Bronchial epithelial cell (primary cell): Measurements from ENCODE around the gene TNS3. TPM values are rescaled to one million over a fixed set of nuclear protein-coding genes. Genes with fewer than 3 reads are reported as not detected.

Experiments
- DNase-seq: peaks from one replicate; pipeline ENCODE4 v3.0.0-alpha.2; 2010; ENCODE audit warnings: low read depth
- FAIRE-seq: peaks from 2 replicates; lab custom pipeline; 2011; peaks lifted over from hg19 to GRCh38; lab: Jason Lieb, UNC
- H3K27me3 ChIP-seq: 2 replicates; pipeline ENCODE4 v1.5.1; 2011; ENCODE audit warnings: low read length; ENCODE audit not compliant: control insufficient read depth, insufficient read depth
- H3K36me3 ChIP-seq: 2 replicates; pipeline ENCODE4 v1.5.1; 2011; ENCODE audit warnings: low read length; ENCODE audit not compliant: control insufficient read depth, insufficient read depth
- H3K4me3 ChIP-seq: 2 replicates; pipeline ENCODE4 v1.5.1; 2011; ENCODE audit warnings: mild to moderate bottlenecking, low read depth, low read length, control low read depth
- total RNA-seq: library from RNA; depleted of rRNA; stranded (reverse); fragments of >200 nt; gene quantifications from 2 replicates; pipeline ENCODE4 v1.2.1, GENCODE V29; 2014
- TF ChIP-seq, protein P1 (sequence below): IDR thresholded peaks from 2 replicates; pipeline ENCODE4 v1.5.1; 2011; ENCODE audit warnings: mild to moderate bottlenecking, moderate library complexity, low read length, control low read depth, inconsistent platforms; ENCODE audit not compliant: insufficient read depth, severe bottlenecking

The TNS3 gene
- total RNA-seq, 1 donor from 2014 or later: 2.6 TPM

- H3K36me3 ChIP-seq: no peaks in the 10 kb centered on the region
- TF ChIP-seq, protein P1, sequence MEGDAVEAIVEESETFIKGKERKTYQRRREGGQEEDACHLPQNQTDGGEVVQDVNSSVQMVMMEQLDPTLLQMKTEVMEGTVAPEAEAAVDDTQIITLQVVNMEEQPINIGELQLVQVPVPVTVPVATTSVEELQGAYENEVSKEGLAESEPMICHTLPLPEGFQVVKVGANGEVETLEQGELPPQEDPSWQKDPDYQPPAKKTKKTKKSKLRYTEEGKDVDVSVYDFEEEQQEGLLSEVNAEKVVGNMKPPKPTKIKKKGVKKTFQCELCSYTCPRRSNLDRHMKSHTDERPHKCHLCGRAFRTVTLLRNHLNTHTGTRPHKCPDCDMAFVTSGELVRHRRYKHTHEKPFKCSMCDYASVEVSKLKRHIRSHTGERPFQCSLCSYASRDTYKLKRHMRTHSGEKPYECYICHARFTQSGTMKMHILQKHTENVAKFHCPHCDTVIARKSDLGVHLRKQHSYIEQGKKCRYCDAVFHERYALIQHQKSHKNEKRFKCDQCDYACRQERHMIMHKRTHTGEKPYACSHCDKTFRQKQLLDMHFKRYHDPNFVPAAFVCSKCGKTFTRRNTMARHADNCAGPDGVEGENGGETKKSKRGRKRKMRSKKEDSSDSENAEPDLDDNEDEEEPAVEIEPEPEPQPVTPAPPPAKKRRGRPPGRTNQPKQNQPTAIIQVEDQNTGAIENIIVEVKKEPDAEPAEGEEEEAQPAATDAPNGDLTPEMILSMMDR: no peak
- no peak overlapping the region for H3K4me3 ChIP-seq
- no peak for FAIRE-seq
- no peaks in the 10 kb centered on the region for H3K27me3 ChIP-seq
- no peak for DNase-seq
Observed at GRCh38 chr7:47478017-47478344, 103.9 kb downstream of the TNS3 start.

DNA sequence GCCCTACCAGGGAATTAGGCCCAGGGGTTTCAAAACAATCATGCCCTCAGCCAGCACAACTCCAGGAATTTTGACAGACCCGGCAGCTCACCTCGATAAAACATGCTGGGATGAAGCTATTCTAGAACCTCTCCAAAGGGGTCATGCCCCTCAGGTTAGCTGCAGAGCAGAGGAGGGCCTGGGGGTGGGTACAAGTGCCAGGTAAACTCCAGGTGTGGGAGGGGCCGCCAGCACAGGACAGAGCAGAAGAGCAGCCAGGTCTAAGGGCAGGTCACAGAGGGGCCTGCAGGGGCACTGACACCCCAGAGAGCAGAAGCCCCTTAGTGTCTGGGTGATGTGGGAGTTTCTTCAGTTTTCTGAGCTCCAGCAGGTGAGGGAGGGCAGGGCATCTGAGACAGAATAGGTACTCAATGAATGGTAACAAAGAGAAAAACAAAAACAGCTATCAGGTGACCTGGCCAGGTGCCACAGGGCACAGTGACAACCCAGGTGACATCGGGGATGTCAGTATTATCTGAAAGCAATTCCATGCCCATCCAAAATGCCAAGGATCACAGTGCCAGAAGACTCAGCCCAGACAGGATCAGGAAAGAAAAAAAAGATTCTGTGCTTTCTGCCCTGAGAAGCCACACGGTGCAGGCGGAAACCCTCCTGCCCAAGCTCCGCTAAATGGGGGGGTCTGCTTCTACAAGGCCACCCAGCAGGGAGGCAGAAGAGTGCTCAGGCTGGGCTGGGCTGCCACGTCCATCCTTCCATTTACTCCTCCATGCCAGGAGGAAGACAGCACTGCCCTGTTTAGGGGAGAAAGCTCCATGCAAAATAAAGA, 104.5 kb downstream of the TNS3 start:
- Histone ChIP-seq H3K27me3 (no peaks in the 10 kb centered on the region), H3K36me3 (no peaks in the 10 kb centered on the region), H3K4me3 (no peak overlapping the region)
- TF ChIP-seq, protein P1: no peak
- no peak for FAIRE-seq
- DNase-seq: no peak

DNA sequence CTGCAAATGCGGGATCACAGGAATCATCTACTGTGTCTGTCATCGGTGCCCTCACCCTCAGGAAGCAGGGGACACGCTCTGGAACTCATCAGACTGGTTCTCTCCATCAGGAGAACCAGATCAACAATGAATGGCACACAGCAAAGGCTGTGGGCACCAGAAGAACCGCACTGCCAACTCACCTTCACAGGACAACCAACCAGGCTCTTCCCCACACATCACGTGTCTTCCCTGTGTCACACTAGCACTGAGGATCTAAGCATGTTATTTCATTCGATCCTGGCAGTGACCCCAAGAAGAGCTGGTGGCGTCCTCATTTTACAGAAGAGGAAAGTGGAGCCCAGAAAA, 106.1 kb downstream of the TNS3 start:
- no peaks in the 10 kb centered on the region for H3K36me3 ChIP-seq
- no peaks in the 10 kb centered on the region for H3K27me3 ChIP-seq
- DNase-seq (no peak), FAIRE-seq (no peak)
- H3K4me3 ChIP-seq: no peak overlapping the region
- TF ChIP-seq, protein P1: no peak

GRCh38 chr7:47474937-47475879, 106.7 kb downstream of the TNS3 start:
- Histone ChIP-seq H3K27me3 (no peaks in the 10 kb centered on the region), H3K36me3 (no peaks in the 10 kb centered on the region), H3K4me3 (no peak overlapping the region)
- FAIRE-seq: no peak
- DNase-seq: peak; percentile 88
- TF ChIP-seq, protein P1: no peak

GRCh38 chr7:47474211-47474936, 107.5 kb downstream of the TNS3 start:
- no peak overlapping the region for H3K4me3 ChIP-seq
- H3K27me3 ChIP-seq: no peaks in the 10 kb centered on the region
- TF ChIP-seq, protein P1: no peak
- DNase-seq (no peak), FAIRE-seq (peak; percentile 96)
- no peaks in the 10 kb centered on the region for H3K36me3 ChIP-seq
